ENCODE measurements around the gene SLC7A8. TPM values are rescaled to one million over a fixed set of nuclear protein-coding genes. Genes with fewer than 3 reads are reported as not detected.

The SLC7A8 gene
- total and polyA plus RNA-seq, 10 of the 15 experiments (the other 5 are each of a cell fraction or from before 2014, with no cell fraction given), result 0.06 to 0.28 (median 0.21) TPM; not detected in 7

- TF ChIP-seq BCLAF1 (IDR thresholded peaks at IDR 0.05) (no peak), GATAD2B (conservative IDR thresholded peaks at IDR 0.05; ENCODE audit: low read depth) (no peak), NFXL1 (IDR thresholded peaks at IDR 0.05; ENCODE audit: borderline replicate concordance) (no peak), SREBF1 (IDR thresholded peaks at IDR 0.05; ENCODE audit: low read length) (no peak), TCF7 (IDR thresholded peaks at IDR 0.05; ENCODE audit: borderline replicate concordance) (no peak), ELK1 (IDR thresholded peaks at IDR 0.05; ENCODE audit: low read depth, low read length) (no peak), ATF2 (IDR thresholded peaks at IDR 0.05; ENCODE audit: low read length) (no peak), ZNF24 (IDR thresholded peaks at IDR 0.05) (no peak), SUZ12 (IDR thresholded peaks at IDR 0.05; ENCODE audit: unreplicated experiment) (no peak)
These were observed 23.7 kb upstream of the SLC7A8 start (continued) for GRCh38 chr14:23207146-23207540.

Measured in GM12878 (cell line).